Measurements from ENCODE around the gene KIF20B. TPM values are rescaled to one million over a fixed set of nuclear protein-coding genes. Genes with fewer than 3 reads are reported as not detected.
A peak's percentile ranks its signal among the peaks of the same experiment; 100 is the strongest.

KIF20B gene
- total RNA-seq, 1 donor: 25.8 TPM

GRCh38 chr10:89699581-89700064 is 1.8 kb upstream of the KIF20B start:
- DNase-seq (ENCODE audit: low read depth): peak; percentile 47
- TF ChIP-seq, protein P1, sequence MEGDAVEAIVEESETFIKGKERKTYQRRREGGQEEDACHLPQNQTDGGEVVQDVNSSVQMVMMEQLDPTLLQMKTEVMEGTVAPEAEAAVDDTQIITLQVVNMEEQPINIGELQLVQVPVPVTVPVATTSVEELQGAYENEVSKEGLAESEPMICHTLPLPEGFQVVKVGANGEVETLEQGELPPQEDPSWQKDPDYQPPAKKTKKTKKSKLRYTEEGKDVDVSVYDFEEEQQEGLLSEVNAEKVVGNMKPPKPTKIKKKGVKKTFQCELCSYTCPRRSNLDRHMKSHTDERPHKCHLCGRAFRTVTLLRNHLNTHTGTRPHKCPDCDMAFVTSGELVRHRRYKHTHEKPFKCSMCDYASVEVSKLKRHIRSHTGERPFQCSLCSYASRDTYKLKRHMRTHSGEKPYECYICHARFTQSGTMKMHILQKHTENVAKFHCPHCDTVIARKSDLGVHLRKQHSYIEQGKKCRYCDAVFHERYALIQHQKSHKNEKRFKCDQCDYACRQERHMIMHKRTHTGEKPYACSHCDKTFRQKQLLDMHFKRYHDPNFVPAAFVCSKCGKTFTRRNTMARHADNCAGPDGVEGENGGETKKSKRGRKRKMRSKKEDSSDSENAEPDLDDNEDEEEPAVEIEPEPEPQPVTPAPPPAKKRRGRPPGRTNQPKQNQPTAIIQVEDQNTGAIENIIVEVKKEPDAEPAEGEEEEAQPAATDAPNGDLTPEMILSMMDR (IDR thresholded peaks at IDR 0.05; ENCODE audit: insufficient read depth, low read length): no peak

GRCh38 chr10:89700923-89701241 is 508 bp upstream of the KIF20B start:
- TF ChIP-seq, protein P1 (IDR thresholded peaks at IDR 0.05; ENCODE audit: insufficient read depth, low read length): no peak
- H3K4me3 ChIP-seq (ENCODE audit: low read depth, low read length): peak overlapping the region; percentile 98
- DNase-seq (ENCODE audit: low read depth): no peak

More at GRCh38 chr10:89699581-89700064, 1.8 kb upstream of the KIF20B start:
- H3K4me3 ChIP-seq (ENCODE audit: low read depth, low read length): no peak overlapping the region

DNA sequence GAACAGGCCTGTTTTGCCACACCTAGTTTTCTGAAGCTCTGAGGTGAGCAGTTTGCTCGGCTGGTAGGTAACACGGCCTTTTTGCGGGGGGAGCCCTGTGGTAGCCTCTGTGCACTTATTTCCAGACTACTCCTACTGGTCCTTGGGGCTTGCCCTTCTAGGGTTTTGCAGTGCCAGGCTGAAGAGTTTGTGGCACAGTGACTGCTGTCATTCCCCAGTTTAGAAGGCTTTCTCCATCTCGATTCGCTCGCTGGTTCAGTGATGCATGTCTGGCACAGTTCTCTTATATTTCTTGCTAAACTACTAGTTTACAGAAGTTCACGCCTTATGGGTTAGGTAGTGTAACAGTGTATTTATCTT is 711 bp downstream of the KIF20B start:
- H3K4me3 ChIP-seq (ENCODE audit: low read depth, low read length): peak overlapping the region; percentile 98
- no peak for DNase-seq (ENCODE audit: low read depth)
- TF ChIP-seq, protein P1 (IDR thresholded peaks at IDR 0.05; ENCODE audit: insufficient read depth, low read length): no peak

GRCh38 chr10:89705466-89705865 is 4.1 kb downstream of the KIF20B start:
- H3K4me3 ChIP-seq (ENCODE audit: low read depth, low read length): no peak overlapping the region
- DNase-seq (ENCODE audit: low read depth): no peak
- TF ChIP-seq, protein P1 (IDR thresholded peaks at IDR 0.05; ENCODE audit: insufficient read depth, low read length): no peak

GRCh38 chr10:89706011-89706410 is 4.6 kb downstream of the KIF20B start:
- no peak overlapping the region for H3K4me3 ChIP-seq (ENCODE audit: low read depth, low read length)

DNA sequence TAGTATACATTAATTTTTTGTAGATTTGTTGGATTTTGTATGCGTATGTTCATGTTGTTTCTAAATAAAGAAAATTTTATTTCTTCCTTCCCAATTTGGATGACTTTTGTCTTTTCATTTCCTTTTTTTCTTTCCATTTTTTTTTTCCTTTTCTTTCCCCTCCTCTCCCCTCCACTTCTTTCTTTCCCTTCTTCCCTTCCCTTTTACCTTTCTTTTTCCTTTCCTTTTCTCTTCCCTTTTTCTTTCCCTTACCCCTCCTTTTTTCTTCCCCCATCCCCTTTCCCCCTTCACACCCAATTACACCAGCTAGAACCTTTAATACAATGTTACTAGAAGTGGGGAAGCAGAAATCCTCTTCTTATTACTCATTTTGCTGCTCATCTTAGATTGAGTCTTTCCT is 6.0 kb downstream of the KIF20B start:
- DNase-seq (ENCODE audit: low read depth): no peak
- TF ChIP-seq, protein P1 (IDR thresholded peaks at IDR 0.05; ENCODE audit: insufficient read depth, low read length): no peak
- no peak overlapping the region for H3K4me3 ChIP-seq (ENCODE audit: low read depth, low read length)

More at GRCh38 chr10:89706011-89706410, 4.6 kb downstream of the KIF20B start:
- DNase-seq (ENCODE audit: low read depth): peak; percentile 38
- TF ChIP-seq, protein P1 (IDR thresholded peaks at IDR 0.05; ENCODE audit: insufficient read depth, low read length): no peak

- TF ChIP-seq, protein P1 (IDR thresholded peaks at IDR 0.05; ENCODE audit: insufficient read depth, low read length): no peak
- no peak for DNase-seq (ENCODE audit: low read depth)
- H3K4me3 ChIP-seq (ENCODE audit: low read depth, low read length): no peak overlapping the region
Observed at GRCh38 chr10:89710753-89711152, 9.4 kb downstream of the KIF20B start.
